DOHH2 (cell line): ENCODE measurements around the gene DDI2.

ENCODE experiments used
- H3F3A ChIP-seq: fragments of 200-600 bp; sonication (generic), shearing (Covaris generic); 2 replicates; pipeline ENCODE4 v1.6.0; 2016; ENCODE audit warnings: antibody characterized with exemption, mild to moderate bottlenecking; ENCODE audit not compliant: control insufficient read depth, insufficient read depth
- H3K27ac ChIP-seq: fragments of 200-600 bp; sonication (generic); 2 replicates; pipeline ENCODE4 v1.5.1; 2014; ENCODE audit warnings: low read depth, mild to moderate bottlenecking, low read length, moderate library complexity
- H3K27me3 ChIP-seq: fragments of 200-600 bp; sonication (generic); 2 replicates; pipeline ENCODE4 v1.6.1; 2014; ENCODE audit warnings: mild to moderate bottlenecking, low read length, mixed read lengths; ENCODE audit not compliant: control insufficient read depth
- H3K36me3 ChIP-seq: fragments of 200-600 bp; sonication (generic); 2 replicates; pipeline ENCODE4 v1.6.1; 2014; ENCODE audit warnings: mild to moderate bottlenecking, low read length, moderate library complexity, mixed read lengths; ENCODE audit not compliant: control insufficient read depth
- H3K4me1 ChIP-seq: fragments of 200-600 bp; sonication (generic); 2 replicates; pipeline ENCODE4 v1.6.1; 2014; ENCODE audit warnings: mild to moderate bottlenecking, low read length, mixed read lengths; ENCODE audit not compliant: control insufficient read depth
- H3K4me2 ChIP-seq: fragments of 200-600 bp; sonication (generic); 2 replicates; pipeline ENCODE4 v1.6.0; 2014; ENCODE audit warnings: mild to moderate bottlenecking, low read length, moderate library complexity
- H3K4me3 ChIP-seq: fragments of 200-600 bp; sonication (generic); 2 replicates; pipeline ENCODE4 v1.5.1; 2014; ENCODE audit warnings: mild to moderate bottlenecking, low read length, mixed read lengths
- H3K79me2 ChIP-seq: fragments of 200-600 bp; sonication (generic); 2 replicates; pipeline ENCODE4 v1.6.1; 2014; ENCODE audit warnings: mild to moderate bottlenecking, low read length, mixed read lengths; ENCODE audit not compliant: control insufficient read depth
- H3K9me2 ChIP-seq: fragments of 200-600 bp; sonication (generic); replicated peaks from 2 replicates; pipeline ENCODE4 v1.6.1; 2014; ENCODE audit warnings: mild to moderate bottlenecking, low read length, mixed read lengths; ENCODE audit not compliant: control insufficient read depth
- H3K9me3 ChIP-seq: fragments of 200-600 bp; sonication (generic); 2 replicates; pipeline ENCODE4 v1.6.1; 2014; ENCODE audit warnings: antibody characterized with exemption, low read length, mixed read lengths; ENCODE audit not compliant: control insufficient read depth, insufficient read depth
- H4K20me1 ChIP-seq: fragments of 200-600 bp; sonication (generic); 2 replicates; pipeline ENCODE4 v1.6.0; 2014; ENCODE audit warnings: low read depth, mild to moderate bottlenecking, antibody characterized with exemption, low read length, moderate library complexity; ENCODE audit not compliant: control insufficient read depth, insufficient read depth
- EZH2phosphoT487 ChIP-seq: fragments of 200-600 bp; sonication (generic); IDR thresholded peaks from 2 replicates; pipeline ENCODE4 v1.6.1; 2017; ENCODE audit warnings: borderline replicate concordance, mild to moderate bottlenecking, antibody characterized with exemption, low read length, moderate library complexity, mixed read lengths
- TF ChIP-seq, protein P1 (sequence below): fragments of 200-600 bp; sonication (generic); IDR thresholded peaks from one replicate; pipeline ENCODE4 v1.5.1; 2014; ENCODE audit warnings: antibody characterized with exemption, mild to moderate bottlenecking, low read depth, low read length; ENCODE audit not compliant: poor library complexity, severe bottlenecking

The DDI2 gene

DNA sequence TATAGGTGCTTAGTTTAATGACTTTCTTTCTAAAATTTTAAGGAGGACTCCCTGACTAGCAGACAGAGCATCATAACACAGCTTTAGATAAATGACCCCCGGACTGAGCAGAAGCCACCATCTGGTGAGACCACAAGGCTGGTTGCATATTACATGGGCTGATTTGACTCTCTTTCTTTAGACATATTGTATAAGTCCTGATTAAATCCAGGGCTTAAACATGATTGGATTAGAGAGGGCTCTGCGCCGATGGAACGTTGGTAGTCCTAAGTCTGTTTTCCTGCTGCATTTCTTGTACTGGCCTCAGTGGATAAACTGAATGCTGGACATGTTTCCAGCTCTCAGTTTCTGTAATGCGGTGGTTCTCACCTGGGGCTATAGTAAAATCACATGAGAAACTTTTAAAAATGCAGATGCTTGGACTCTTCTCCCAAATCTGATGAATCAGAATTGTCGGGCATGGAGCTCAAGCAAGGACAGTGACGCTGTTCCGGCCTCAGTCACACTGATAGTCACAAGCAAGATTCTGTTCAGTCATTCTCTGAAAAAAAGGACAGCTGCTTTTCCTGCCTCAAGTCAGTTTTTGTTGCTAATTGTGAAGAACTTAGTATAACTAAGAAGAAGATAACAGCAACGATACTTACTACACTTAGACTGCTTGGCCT lies 16.6 kb downstream of the DDI2 start:
- no peak overlapping the region for H3K4me2 ChIP-seq
- no peak overlapping the region for H3K27ac ChIP-seq
- no peaks in the 10 kb centered on the region; the same call in 1 of the 2 replicates for H4K20me1 ChIP-seq
- H3K27me3 ChIP-seq, result no peaks in the 10 kb centered on the region
- no peak overlapping the region for H3K4me3 ChIP-seq
- peaks cover 89% of the 10 kb centered on the region for H3K36me3 ChIP-seq
- no peak for TF ChIP-seq EZH2phosphoT487
- TF ChIP-seq, protein P1, sequence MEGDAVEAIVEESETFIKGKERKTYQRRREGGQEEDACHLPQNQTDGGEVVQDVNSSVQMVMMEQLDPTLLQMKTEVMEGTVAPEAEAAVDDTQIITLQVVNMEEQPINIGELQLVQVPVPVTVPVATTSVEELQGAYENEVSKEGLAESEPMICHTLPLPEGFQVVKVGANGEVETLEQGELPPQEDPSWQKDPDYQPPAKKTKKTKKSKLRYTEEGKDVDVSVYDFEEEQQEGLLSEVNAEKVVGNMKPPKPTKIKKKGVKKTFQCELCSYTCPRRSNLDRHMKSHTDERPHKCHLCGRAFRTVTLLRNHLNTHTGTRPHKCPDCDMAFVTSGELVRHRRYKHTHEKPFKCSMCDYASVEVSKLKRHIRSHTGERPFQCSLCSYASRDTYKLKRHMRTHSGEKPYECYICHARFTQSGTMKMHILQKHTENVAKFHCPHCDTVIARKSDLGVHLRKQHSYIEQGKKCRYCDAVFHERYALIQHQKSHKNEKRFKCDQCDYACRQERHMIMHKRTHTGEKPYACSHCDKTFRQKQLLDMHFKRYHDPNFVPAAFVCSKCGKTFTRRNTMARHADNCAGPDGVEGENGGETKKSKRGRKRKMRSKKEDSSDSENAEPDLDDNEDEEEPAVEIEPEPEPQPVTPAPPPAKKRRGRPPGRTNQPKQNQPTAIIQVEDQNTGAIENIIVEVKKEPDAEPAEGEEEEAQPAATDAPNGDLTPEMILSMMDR, result no peak
- H3K79me2 ChIP-seq, result peaks cover 5% of the 10 kb centered on the region
- no peaks in the 10 kb centered on the region for H3K9me3 ChIP-seq
- no peaks in the 10 kb centered on the region for H3K4me1 ChIP-seq
- no peaks in the 10 kb centered on the region for H3F3A ChIP-seq
- no peaks in the 10 kb centered on the region for H3K9me2 ChIP-seq

DNA sequence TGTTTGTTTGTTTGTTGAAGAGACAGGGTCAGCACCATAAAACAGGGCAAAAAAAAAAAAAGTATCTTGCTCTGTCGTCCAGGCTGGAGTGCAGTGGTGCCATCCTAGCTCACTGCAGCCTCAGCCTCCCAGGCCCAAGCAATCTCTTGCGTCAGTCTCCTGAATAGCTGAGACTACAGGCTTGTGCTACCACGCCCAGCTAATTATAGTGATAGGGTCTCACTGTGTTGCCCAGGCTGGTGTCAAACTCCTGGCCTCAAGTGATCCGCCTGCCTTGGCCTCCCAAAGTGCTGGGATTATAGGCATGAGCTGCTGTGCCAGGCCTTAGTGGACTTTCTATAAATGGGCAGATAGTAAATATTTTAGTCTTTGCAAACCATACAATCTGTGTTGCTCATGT lies 19.2 kb downstream of the DDI2 start:
- no peak for TF ChIP-seq EZH2phosphoT487
- TF ChIP-seq, protein P1, result no peak
- H3K9me3 ChIP-seq, result no peaks in the 10 kb centered on the region
- H3K79me2 ChIP-seq, result peaks cover 3% of the 10 kb centered on the region; the same call in 1 of the 2 replicates
- no peaks in the 10 kb centered on the region for H3K4me1 ChIP-seq
- no peaks in the 10 kb centered on the region; the same call in 1 of the 2 replicates for H4K20me1 ChIP-seq
- H3K4me3 ChIP-seq, result no peak overlapping the region
- no peaks in the 10 kb centered on the region for H3K27me3 ChIP-seq
- H3F3A ChIP-seq, result no peaks in the 10 kb centered on the region
- H3K9me2 ChIP-seq, result no peaks in the 10 kb centered on the region
- no peak overlapping the region for H3K4me2 ChIP-seq
- H3K36me3 ChIP-seq, result peaks cover 96% of the 10 kb centered on the region
- H3K27ac ChIP-seq, result no peak overlapping the region

DNA sequence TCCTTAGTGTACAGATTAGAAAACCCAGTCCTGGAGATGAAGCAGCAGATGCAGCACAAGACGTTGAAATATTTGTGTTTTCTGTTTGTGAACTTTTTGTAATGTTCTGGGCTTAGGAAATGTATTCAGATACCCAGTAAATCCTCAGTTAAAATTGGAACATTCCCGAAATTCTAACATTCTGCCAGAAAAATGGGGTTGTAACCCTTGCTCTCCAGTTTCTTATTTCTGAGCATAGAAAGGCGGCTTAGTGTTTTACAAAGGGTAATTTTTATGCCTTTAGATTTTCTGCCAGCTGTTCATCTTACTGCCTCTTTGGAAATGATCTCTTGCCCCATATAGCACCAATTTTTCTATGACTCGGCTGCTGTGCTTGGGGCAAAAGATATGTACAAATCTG lies 20.6 kb downstream of the DDI2 start:
- no peak overlapping the region for H3K4me2 ChIP-seq
- no peaks in the 10 kb centered on the region for H3K9me3 ChIP-seq
- H3K27me3 ChIP-seq, result no peaks in the 10 kb centered on the region
- TF ChIP-seq EZH2phosphoT487, result no peak
- TF ChIP-seq, protein P1, result no peak
- peaks cover 3% of the 10 kb centered on the region; the same call in 1 of the 2 replicates for H3K79me2 ChIP-seq
- no peaks in the 10 kb centered on the region; the same call in 1 of the 2 replicates for H4K20me1 ChIP-seq
- no peaks in the 10 kb centered on the region for H3F3A ChIP-seq
- no peak overlapping the region for H3K4me3 ChIP-seq
- H3K27ac ChIP-seq, result no peak overlapping the region
- no peaks in the 10 kb centered on the region for H3K4me1 ChIP-seq
- no peaks in the 10 kb centered on the region for H3K9me2 ChIP-seq
- H3K36me3 ChIP-seq, result peaks cover 91% of the 10 kb centered on the region
